ENCODE measurements around the gene SHE.

Gene SHE

DNA sequence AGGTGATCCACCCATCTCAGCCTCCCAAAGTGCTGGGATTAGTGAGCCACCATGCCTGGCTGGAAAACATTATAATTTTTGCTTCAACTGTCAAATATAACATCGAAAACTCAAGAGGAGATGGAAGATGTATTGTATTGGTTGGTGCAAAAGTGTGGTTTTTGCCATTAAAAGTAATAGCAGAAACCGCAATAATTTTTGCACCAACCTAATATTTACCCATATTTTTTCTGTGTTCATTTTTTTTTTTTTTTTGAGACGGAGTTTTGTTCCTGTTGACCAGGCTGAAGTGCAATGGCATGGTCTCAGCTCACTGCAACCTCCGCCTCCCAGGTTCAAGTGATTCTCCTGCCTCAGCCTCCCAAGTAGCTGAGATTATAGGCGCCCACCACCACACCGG lies 27.1 kb upstream of the SHE start:
- no peak for TF ChIP-seq ZNF274 (IDR thresholded peaks at IDR 0.05; ENCODE audit: low read depth, low read length)
- no peak overlapping the region for H3K4me3 ChIP-seq (ENCODE audit: low read length)

DNA sequence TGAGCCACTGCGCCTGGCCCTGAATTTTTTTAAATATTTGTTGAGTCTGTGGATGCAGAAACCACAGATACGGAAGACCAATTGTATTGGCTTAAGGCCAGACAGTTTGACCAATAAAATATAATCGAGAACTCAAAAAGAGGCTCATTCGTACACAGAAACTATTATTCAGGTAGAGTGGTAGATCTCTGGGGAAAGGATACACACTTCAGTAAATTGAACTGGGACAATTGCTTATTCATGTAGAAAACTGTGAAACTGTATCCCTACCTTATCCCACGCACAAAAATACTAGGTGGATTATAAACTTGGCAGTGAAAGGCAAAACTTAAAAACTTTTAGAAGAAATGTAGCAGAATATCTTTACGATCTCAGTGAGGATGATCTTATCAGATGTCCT lies 25.0 kb upstream of the SHE start:
- H3K4me3 ChIP-seq (ENCODE audit: low read length), result no peak overlapping the region
- no peak for TF ChIP-seq ZNF274 (IDR thresholded peaks at IDR 0.05; ENCODE audit: low read depth, low read length)

DNA sequence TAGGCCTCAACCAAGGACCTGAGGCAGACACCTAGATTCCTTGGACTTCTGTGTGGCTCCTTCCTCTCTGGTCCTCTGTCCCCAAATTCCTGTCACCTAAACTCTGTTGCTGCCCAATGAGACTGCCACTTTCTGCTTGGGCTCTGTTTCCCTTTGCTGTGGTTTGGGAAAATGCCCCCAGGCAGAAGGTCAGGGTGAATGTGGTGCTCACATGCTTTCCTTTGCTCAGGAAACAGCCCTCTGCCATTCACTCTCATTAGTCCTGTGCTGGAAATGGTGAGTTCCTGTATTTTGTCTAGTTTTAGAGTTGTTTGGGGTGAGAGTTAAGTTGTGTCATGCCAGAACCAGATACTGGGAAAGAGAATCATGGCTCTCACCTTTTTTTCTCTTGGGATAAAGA lies 22.7 kb upstream of the SHE start:
- H3K4me3 ChIP-seq (ENCODE audit: low read length), result no peak overlapping the region
- no peak for TF ChIP-seq ZNF274 (IDR thresholded peaks at IDR 0.05; ENCODE audit: low read depth, low read length)

DNA sequence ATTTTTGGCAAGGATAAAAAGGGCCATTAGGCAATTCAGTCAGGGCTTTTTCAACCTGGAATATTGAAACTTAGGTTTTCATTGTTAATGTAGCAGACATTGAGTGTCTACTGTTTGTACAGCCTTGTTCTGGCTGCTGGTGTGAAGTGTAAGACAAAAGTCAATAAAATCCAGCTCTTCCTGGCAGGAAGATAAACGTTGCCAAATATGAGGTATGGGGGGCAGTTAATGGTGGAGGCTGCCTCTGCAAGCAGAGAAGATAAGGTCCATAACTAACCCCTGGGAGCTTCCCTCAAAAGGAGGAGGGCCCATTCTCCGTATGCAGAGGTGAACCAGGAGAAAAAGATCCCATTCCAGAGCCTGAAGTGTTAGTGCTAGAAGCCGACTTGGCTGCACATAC lies 19.5 kb upstream of the SHE start:
- TF ChIP-seq ZNF274 (IDR thresholded peaks at IDR 0.05; ENCODE audit: low read depth, low read length), result no peak
- no peak overlapping the region for H3K4me3 ChIP-seq (ENCODE audit: low read length)

DNA sequence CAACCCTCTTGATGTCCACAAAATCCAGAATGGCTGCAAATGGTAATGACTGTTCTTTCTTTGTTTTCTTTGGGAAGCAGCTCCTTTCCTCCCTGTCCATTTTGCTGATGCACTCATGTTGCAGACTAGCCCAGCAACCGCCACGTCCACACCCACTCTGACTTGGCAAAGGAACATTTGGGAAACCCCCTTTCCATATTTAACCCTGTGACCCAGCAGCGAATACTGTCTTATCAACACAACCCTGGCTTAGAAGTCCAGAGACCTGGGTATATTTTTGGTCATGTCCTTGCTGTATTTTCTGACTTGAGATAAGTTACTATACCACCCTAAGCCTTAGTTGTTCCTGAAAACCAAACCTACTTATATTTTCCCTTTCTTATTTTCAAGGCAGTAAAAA lies 18.1 kb upstream of the SHE start:
- no peak for TF ChIP-seq ZNF274 (IDR thresholded peaks at IDR 0.05; ENCODE audit: low read depth, low read length)

DNA sequence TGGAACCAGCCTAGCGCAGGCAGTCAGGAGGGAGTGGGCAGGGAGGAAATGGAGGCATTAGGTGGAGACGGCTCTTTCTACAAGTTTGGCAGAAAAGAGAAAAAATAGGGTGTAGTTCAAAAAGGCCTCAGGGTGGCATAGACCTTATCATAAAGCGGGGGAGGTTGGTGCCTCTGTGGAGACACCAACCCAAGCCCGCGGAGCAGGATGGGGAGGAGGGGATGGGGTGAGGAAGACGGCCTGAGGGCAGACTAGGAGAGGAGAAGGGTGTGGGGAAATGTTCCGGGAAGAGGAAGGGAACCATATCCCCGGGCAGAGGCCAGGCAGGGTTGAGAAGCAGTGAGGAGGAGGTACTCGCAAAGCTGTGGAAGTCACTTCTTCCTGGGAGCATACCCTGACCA lies 17.4 kb upstream of the SHE start:
- H3K4me3 ChIP-seq (ENCODE audit: low read length), result no peak overlapping the region
- TF ChIP-seq ZNF274 (IDR thresholded peaks at IDR 0.05; ENCODE audit: low read depth, low read length), result no peak

More for the DNA sequence above, 18.1 kb upstream of the SHE start:
- H3K4me3 ChIP-seq (ENCODE audit: low read length), result no peak overlapping the region

DNA sequence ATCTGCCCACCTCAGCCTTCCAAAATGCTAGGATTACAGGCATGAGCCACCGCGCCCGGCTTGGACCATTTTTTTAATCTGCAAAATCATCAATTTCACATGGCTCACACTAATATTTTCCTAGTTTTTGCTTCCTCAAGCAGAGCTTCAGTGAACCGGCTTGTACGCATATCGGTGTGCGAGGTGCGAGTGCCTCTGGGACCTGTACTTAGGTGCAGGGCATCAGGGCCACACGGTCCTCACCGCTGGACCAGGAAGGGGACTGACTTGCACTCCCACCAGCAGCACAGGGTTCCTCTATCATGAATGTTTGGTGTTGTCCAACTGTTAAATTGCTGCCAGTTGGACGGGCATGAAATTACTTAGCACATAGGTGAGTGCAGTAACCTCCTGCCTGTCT lies 15.4 kb upstream of the SHE start:
- TF ChIP-seq ZNF274 (IDR thresholded peaks at IDR 0.05; ENCODE audit: low read depth, low read length), result no peak
- H3K4me3 ChIP-seq (ENCODE audit: low read length), result no peak overlapping the region

DNA sequence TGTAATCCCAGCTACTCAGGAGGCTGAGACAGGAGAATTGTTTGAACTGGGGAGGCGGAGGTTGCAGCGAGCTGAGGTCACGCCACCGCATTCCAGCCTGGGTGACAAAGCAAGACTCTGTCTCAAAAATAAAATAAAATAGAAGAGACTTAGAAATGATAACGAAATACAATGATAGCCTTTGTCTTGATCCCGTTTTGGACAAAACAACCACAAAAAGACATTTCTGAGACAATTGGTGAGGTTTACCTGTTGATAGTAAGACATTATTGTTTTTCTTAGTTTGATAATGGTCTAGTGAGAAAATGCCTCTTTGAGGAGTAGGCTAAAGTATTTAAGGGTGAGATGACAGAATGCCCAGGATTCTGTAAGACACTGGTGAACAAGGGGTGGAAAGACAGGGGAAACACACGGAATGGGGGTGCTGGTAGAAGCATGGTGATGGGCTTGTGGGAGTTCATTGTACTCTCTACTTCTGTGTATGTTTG lies 11.9 kb upstream of the SHE start:
- H3K4me3 ChIP-seq (ENCODE audit: low read length), result no peak overlapping the region
- no peak for TF ChIP-seq ZNF274 (IDR thresholded peaks at IDR 0.05; ENCODE audit: low read depth, low read length)

DNA sequence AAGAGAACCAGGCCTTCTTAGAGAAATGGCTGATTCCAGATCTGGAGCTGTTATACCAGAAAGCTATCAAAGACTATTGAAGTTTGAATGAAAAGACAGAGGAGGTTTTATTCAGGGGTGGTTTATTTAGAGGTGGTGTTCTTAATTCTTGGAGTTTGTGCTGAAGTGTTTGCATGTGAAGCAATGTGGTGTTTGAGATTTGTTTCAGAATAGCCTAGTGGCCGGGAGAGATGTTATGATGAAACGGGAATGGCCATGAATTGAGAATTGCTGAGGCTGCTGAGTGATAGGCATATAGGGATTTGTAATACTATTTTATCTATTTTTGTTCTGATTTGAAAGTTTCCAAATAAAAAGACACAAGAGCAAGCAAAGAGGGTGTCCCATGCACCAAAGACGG lies 10.5 kb upstream of the SHE start:
- no peak overlapping the region for H3K4me3 ChIP-seq (ENCODE audit: low read length)
- no peak for TF ChIP-seq ZNF274 (IDR thresholded peaks at IDR 0.05; ENCODE audit: low read depth, low read length)

DNA sequence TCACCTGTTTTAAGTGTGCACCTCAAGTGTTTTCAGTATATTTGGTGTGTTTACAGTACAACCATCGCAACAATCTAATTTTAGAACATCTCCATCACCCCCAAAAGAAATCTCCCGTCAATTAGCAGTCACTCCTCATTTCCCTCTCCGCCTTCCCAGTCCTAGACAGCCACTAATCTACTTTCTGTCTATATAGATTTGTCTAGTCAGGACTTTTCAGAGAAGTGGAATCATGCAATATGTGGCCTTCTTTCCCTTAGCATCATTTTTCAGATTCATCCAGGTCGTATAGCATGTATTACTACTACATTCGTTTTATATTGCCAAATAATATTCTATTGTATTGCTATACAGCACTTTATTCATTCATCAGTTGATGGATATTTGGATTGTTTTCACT lies 1.7 kb upstream of the SHE start:
- no peak for TF ChIP-seq ZNF274 (IDR thresholded peaks at IDR 0.05; ENCODE audit: low read depth, low read length)
- H3K4me3 ChIP-seq (ENCODE audit: low read length), result no peak overlapping the region

DNA sequence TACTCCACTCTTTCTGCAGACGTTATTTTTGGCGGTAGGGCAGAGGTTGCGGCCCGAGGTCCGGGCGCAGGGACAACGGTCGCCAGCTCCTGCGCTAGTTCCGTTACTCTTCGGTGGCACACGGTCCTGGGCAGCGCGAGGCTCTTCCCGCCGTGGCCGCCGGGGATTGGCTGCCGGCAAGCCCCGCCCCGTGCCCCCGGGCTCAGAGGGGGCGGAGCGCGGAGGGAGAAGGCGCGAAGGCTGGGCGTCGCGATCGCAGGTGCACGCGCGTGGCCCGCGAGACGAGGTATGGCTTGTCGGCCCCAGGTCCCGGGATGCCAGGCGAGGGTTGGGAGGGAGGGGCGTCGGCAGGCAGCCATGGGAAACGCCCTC lies 518 bp upstream of the SHE start:
- no peak for TF ChIP-seq ZNF274 (IDR thresholded peaks at IDR 0.05; ENCODE audit: low read depth, low read length)
- no peak overlapping the region for H3K4me3 ChIP-seq (ENCODE audit: low read length)

DNA sequence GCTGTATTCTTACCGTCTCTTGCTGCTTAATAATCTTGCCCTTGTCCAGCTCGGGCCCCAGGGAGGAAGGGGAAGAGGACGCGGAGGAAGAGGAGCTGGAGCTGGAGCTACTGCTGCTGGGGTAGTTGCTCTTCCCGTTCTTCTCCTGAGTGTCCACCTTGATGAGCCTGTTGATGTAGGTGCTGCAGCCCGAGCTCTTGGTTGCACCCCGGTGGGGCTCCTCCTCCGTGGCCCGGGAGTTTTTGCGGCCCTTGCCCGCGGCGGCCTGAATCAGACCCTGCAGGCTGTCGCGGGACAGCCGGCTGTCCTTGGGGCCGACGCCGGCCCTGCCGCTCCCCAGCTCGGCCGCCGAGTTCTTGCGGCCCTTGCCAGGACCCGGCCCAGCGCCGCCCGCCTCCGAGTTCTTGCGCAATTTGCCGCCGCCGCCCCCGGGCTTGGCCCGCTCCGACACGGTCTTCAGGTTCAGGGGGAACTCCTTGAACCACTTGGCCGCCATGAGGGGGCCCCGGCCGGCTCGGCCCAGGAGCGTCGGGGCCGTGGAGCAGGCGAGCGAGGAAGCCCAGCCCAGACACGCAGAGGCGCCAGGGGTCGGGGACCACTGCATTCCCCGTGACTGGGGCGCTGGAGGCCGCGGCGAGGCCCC lies 668 bp downstream of the SHE start:
- H3K4me3 ChIP-seq (ENCODE audit: low read length), result no peak overlapping the region
- TF ChIP-seq ZNF274 (IDR thresholded peaks at IDR 0.05; ENCODE audit: low read depth, low read length), result no peak

DNA sequence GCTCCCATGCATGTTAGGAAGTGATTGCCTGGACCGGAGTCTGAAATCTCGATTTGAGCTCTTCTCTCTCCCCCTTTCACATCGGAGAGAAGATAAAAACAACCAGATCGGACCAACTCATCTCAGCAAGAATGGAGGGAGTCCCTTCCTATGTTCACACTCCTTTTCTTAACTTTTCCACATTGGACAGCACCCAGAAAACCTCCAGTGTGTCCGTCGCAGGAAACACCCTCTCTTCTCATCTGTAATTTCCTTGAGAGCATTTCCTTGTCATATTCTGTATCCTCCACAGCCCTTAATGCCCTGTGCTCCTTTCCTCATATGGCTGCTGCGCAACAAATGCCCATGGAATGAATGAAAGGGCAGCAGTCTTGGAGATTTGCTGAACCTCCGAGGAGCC lies 1.7 kb downstream of the SHE start:
- TF ChIP-seq ZNF274 (IDR thresholded peaks at IDR 0.05; ENCODE audit: low read depth, low read length), result no peak
- no peak overlapping the region for H3K4me3 ChIP-seq (ENCODE audit: low read length)

DNA sequence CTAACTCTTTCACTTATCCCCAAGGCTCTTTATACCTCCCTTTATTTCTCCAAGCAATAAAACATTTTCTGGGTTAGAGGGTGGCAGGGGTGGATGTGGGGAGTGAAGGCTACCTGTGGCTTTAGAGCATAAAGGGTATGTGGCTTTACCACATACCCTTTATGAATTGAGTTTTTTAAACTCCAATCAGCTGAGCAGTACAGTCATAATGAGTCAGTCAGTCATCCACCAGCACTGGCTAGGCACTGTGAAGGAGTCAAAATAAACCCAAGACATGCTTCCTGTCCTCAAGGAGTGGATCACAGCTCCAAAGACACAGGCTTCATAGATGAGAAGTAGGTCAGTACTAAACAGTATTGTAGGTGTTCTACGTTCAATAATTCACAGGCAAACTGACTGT lies 2.8 kb downstream of the SHE start:
- no peak for TF ChIP-seq ZNF274 (IDR thresholded peaks at IDR 0.05; ENCODE audit: low read depth, low read length)
- H3K4me3 ChIP-seq (ENCODE audit: low read length), result no peak overlapping the region

DNA sequence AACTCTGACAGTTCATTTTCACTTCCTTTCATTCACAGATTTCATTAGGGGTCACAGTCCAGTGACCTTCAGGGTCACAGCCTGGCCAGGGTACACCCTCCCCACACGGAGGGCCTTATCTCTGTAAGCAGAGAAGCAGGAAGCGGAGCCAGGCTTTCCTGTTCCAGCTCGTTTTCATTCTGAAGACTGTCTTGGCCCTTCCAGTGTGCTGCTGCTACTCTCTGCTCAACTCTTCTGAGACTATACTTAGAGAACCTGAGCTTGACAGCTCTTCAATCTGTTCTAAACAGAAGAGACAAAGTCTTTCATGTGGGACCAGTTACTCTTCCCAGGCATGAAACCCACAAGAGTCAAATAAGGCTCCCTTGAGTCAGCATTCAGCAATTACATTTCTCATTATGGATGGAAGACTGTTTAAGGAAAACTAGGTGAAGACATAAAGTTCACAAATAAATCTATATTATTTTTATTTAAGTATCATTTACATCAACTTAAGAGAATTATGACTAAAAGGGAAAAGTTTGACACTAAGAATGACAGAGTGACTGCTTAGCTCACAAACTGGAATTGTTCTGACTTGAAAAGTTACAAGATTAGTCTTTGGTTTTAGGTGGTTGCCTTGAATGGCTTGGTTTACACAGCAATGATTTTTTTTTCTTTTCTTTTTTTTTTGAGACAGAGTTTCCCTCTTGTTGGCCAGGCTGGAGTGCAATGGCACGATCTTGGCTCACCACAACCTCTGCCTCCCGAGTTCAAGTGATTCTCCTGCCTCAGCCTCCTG lies 5.0 kb downstream of the SHE start:
- TF ChIP-seq ZNF274 (IDR thresholded peaks at IDR 0.05; ENCODE audit: low read depth, low read length), result no peak
- no peak overlapping the region for H3K4me3 ChIP-seq (ENCODE audit: low read length)

All from GM08714 (cell line).